Adrenal gland (tissue), 5 donors: ENCODE measurements around the gene UBE2D1.

Experiments
- CTCF ChIP-seq, 6 experiments: fragments of 450-650 bp in 4 of 6; fragments of 200-600 bp in 2 of 6; sonication (generic) in 1 of 6; IDR thresholded peaks; 1 replicate in 5 of 6; 2 replicates in 1 of 6; pipeline versions ENCODE4 v1.5.1 to v1.8.0; 2016 to 2021; ENCODE audit warnings: antibody characterized with exemption in 6 of 6, mild to moderate bottlenecking in 2 of 6, moderate library complexity in 1 of 6
- POLR2A ChIP-seq, 2 donors: fragments of 450-650 bp; IDR thresholded peaks; one replicate each; pipeline ENCODE4 v1.6.1; 2017; ENCODE audit warnings: antibody characterized with exemption in 2 of 2, mild to moderate bottlenecking in 2 of 2, moderate library complexity in 1 of 2
- donor health status: DM: no; HTN: no; CAD: no.

GRCh38 chr10:58350619-58351323, 16.0 kb downstream of the UBE2D1 start:
- TF ChIP-seq POLR2A (IDR thresholded peaks at IDR 0.05) = no peak
- TF ChIP-seq CTCF (IDR thresholded peaks at IDR 0.05) = no peak
